Hindlimb muscle (tissue), 1 donor: ENCODE measurements around the gene BCAS1. TPM values are rescaled to one million over a fixed set of nuclear protein-coding genes. Genes with fewer than 3 reads are reported as not detected.
"Not testable (repeated sequence)": the region's sequence is repeated elsewhere in the genome, so short reads cannot be mapped to it uniquely, and the experiment has no call there.

Experiments
- DNase-seq: peaks from one replicate; pipeline ENCODE4 v3.0.0-alpha.2; 2013
- polyA plus RNA-seq: library from polyadenylated mRNA; unstranded; fragments of 120-200 nt; gene quantifications from one replicate; pipeline ENCODE4 v1.2.1, GENCODE V29; 2013; ENCODE audit not compliant: insufficient read length

BCAS1 gene
- polyA plus RNA-seq, 1 donor = 8.2 TPM

DNA sequence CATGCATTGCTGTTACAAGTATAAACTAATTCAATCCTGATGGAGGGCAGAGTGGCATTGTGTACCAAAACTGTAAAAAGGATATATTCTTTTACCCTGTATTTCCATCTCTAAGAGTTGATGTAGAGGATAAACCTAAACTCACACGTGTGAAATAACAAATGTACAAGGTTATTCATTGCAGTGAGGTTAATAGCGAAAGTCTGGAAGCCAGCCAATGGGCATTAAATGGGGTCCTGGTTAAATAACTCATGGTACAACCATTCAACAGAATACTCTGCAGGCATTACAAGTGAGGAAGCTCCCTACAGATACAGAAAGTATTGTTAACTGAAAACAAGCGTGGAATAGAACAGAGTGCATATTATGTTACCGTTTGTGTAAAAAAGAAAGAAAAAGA lies 56.9 kb downstream of the BCAS1 start:
- no peak for DNase-seq

DNA sequence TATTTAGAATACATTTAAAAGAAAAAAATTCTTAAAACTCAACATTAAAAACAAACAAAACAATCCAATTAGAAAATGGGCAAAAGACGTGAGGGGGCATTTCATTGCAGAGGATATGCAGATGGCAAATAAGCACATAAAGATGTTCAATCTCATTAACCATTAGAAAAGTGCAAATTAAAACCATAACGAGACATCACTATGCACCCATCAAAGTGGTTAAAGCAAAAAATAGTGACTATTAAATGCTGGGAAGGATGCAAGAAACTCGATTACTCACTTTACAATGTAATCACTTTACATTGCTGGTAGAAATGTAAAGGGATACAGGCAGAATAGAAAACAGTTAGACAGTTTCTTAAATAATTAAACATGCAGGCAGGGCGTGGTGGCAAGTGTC lies 59.0 kb downstream of the BCAS1 start:
- DNase-seq = no peak

DNA sequence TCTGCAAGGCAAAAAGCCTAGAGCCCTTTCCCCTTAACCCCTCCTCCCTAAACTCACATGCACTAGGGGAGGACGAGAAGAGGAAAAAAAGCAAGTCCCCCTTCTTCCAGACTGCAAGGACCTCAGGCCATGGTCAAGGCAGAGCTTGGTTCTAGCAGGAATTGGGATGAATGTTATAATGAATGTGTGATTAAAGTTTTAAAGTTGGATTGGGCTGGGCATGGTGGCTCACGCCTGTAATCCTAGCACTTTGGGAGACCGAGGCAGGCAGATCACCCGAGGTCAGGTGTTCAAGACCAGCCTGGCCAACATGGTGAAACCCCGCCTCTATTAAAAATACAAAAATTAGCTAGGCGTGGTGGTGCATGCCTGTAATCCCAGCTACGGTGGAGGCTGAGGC lies 64.2 kb downstream of the BCAS1 start:
- not testable (repeated sequence) for DNase-seq

DNA sequence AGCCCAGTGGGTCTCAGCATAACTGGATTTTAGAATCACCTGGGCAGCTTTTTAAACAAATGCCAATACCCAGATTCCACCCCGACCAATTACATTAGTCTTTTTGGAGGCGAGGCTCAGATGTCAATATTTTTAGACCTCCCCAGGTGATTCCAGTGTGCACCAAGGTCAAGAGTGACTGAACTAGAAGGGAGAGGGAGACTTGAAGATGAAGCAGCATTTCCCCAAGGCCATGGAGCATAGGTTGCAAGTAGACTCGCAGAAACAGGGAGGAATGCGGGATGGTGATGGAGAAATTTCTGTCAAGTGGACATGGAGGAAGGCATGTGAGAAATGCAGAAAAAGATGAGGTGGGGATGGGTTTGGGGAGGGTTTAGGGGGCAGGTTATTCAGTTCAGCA lies 64.9 kb downstream of the BCAS1 start:
- no peak for DNase-seq

DNA sequence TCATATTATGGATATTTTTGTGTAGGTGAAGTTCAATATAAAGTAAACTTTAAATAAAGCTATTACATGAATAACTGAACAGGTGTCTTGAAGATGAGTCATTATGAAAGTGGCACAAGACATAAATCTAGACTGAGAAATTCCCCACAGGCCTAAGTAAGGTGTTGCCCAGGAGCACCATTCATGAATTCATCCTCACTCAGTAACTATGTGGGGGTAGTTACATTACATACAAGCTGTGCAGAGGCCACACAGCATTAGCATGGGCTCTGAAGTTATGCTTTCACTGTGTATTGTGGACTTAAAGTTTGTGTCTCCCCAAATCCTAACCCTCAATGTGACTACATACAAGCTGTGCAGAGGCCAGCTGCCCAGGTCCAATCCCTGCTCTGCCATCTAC lies 65.9 kb downstream of the BCAS1 start:
- DNase-seq = no peak

DNA sequence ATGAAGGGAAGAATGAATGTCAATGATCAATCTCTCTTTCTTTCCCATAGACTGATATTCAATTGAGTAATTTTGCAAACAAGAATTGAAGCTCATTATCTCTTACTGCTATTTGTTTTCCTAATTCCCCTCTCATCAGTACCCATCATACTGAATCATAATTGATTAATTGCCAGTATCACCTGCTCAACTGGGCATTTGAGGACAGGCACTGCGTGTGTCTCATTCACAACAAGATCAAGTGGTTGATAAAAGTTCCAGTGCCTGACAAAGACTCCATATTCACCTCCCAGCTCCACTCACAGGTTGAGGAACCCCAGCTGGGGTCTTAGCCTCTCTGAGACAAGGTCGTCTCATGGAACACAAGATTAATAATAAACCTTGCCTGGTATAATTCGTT lies 67.7 kb downstream of the BCAS1 start:
- no peak for DNase-seq

DNA sequence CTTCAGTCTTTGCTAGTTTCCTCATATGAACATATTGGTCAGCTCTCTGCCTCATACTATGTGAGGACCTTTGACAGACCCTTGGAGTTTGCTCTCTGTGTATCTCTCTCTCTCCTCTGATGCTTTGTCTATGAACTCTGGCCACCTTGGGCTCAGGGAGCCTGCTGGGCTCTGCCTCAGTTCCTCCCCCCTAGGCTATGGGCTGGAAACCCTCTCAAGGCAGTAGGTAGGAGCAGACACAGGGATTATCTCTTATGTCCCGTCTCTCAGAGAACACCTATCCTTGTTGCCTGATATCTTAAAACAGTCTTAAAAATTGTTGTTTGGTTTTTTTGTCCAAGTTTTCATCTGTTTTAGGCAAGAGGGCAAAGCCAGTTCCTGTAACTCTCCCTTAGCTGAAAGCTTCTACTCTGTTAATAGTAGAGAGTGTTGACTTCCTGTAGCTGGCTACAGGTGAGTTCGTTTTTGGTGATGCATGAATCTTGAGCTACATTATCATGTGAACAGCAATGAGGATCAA lies 68.3 kb downstream of the BCAS1 start:
- no peak for DNase-seq

DNA sequence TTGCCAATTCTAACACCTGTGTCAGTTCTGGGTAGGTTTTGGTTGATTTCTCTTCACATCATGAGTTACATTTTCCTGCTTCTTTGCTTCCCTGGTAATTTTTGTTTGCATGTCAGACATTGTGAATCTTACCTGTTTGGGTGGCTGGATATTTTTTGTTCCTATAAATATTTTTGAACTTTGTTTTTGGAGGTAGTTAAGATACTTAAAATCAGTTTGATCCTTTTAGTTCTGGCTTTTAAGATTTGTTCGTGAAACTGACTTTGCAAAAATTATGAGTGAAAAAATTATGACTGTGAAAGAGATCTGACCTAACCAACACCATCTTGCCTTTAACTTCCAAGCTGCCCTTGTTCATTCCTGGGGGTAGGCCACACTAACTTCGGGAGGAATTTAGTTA lies 69.5 kb downstream of the BCAS1 start:
- DNase-seq = no peak

DNA sequence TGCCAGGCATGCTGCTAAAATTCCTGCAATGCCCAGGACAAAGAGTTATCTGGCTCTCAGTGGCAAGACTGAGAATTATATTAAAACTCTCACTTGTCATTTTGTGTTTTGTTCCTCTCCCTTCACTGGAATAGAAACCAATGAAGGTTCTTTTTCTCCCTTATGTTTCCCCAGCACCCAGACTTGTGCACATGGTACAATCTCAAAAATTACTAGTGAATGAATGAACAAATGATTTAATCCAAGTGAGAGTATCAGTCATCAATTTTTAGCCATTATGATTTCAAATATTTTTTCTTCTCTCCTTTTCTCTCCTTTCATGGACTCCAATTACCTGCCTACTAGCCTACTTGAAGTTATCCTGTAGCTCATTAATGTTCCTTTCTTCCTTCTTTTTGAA lies 70.1 kb downstream of the BCAS1 start:
- no peak for DNase-seq

DNA sequence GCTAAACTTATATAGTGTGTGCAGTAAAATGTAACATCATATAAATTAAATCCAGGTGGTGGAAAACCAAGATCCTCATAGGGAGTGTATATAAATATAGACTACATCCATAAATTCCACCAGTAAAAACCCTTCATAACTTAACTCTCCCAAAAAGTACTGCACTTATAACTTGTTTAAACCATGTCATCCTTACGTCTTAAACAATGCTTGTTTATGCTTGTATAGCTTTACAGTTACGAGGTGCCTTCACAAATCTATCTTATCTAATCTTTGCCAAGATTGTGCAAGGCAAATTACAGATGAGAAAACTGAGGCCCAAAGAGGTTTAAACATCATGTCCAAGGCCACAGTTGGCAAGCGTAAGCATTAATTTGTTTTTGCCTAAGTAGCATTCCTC lies 71.3 kb downstream of the BCAS1 start:
- no peak for DNase-seq

DNA sequence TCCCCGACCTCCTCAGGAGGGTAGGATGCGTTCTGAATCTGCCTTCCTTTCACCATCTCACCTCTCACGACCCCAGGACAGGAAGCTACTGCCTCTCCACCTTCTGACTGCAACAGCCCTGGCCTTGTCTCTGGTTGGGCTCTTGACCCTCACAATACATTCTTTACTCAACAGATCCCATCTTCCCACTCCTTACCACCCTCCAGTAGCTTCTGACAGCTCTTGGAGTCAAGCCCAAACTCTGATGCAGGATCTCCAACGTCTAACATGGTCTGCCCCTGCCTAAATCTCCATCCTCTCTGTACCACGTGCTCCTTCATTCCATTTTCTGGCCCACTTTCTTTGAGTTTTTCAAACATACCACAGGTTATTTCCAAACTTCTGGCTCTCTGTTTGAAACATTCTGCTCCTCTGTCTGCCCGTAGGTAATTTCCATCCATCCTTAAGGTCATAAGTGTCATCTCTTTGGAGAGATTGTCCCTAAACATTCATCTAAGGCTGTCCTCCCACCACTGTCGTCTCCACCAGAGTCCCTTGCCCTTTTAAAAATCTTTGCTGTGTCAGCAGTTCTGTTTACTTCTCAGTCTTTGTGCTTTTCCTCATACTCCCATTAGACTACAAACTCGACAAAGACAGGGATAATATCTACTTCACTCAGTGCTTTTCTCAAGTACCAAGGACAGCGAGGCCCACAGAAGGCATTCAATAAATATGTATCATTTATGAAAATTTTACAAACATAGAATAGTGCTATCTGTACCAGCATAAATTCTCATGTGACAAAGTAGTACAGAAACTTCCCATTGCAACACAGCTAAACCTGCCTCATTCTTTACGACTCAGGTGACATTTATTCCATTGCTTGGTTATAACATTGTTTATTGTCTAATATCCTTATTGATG lies 73.6 kb downstream of the BCAS1 start:
- no peak for DNase-seq

DNA sequence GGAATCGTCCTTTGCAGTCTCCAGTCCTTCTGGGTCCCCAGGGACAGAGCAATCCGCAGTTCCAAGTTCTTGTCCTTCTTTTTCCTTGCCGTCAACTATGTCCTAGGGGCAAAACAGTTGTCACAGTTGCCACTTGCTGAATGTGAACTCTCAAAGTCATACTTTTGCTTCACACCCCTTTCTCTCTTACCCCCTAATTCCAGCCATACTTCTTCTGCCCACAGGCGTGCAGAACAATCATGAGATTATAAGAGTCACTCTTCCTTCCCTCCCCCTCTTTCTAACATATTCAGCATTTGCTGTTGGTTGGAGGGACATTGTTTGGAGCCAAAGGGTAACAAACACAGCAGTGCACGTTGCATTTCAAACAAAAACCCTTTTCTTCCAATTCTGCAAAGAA lies 74.4 kb downstream of the BCAS1 start:
- no peak for DNase-seq

DNA sequence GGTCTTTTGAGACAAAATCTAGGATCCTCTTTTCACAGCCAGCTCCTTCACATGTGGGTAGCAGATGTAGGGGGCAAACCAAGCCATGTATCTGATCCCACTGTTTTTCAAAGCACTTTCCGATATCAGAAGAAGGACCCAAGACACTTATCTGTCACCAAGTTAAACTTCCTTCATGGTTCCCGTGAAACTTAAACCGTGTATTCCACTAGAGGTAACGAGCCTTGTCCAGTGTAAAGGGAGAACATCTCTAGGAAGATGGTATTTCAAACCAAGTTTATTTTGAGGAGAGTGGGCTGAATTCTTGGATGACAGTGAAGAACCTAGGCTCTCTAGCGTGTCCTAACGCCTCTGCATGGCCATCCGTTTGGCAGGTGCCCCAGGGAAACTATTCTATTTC lies 76.3 kb downstream of the BCAS1 start:
- DNase-seq = no peak

DNA sequence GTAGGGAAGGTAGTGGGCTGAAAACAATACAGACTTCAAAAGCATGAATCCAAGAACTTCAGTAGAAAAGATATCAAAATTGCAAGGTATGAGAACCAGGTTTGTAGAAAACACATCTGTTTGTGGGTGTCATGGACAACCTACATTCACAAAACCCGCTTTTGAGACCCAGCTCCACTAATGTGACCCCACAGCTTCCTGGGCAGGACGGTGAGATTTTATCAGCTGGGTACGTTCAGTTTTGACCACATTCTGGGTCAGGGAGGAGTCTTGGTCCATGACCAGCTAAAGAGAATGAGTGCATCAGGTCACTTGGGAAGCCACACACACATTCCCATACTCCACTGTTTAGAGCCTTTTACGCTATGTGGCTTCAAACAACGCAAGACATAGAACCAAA lies 77.1 kb downstream of the BCAS1 start:
- no peak for DNase-seq

DNA sequence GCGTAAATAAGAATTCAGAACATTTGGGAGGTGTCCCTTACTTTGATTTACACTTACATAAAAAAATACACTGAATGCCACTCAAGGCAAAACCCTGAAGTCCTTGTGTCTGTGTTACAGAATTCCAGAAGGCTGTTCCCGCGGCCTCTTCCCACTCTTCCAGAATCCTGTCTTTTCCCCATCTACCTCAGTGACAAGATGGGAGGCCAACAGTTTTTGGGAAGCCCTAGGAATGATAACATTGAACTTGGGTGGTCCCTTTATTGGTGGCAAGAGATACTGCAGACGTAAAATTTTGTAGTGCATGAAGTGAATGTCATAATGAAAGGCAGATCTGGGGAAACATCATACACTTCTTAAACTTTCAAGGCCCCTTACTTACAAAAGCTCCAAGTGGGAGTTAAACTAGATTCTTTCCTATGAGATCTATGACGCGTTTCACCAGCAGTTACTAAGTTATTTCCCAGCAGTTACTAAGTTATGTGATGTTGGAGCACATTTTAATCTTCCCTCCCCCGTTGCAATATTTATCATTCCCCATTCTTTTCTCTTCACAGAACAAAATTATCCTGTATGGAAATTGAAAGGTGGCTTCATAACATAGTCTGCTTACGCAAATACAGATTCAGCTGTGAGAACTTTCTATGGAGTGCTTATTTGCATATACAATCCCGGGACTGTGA lies 79.5 kb downstream of the BCAS1 start:
- DNase-seq = no peak

DNA sequence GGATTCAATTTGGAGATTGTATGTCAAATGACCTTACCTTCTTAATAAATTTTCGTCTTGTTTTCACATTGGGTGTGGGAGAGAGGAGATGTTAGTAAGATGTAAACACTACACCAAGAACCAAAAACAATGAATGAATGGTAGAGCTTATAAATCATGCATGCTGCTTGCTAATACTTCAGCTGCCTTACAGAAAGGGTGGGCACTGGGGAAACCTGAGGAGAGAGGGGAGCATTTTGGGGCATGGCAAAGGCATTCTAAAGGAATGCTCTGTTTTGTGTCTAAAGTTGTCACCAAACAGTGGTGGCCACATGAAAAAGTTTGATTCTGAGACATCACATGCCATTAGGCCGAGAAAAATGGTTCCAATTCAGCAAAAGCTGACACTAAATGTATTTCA lies 80.4 kb downstream of the BCAS1 start:
- DNase-seq = no peak

DNA sequence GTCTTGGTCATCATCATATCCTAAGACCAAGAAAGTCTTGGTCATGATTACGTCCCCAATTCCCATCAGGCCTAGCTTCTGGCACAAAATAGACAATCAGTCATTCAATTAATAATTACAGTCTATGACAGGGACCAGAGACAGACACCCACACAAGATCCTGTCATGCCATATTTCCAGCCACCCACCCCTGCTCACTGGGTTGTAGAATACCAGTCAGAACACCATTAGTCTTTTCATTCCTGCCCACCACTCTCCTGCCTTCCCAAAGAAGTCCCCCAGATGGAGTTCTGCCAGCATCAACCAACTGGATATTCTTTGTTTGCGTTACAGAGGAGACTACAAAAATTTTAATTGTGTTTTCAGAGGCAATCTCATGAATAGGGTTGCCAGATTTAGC lies 81.0 kb downstream of the BCAS1 start:
- no peak for DNase-seq

DNA sequence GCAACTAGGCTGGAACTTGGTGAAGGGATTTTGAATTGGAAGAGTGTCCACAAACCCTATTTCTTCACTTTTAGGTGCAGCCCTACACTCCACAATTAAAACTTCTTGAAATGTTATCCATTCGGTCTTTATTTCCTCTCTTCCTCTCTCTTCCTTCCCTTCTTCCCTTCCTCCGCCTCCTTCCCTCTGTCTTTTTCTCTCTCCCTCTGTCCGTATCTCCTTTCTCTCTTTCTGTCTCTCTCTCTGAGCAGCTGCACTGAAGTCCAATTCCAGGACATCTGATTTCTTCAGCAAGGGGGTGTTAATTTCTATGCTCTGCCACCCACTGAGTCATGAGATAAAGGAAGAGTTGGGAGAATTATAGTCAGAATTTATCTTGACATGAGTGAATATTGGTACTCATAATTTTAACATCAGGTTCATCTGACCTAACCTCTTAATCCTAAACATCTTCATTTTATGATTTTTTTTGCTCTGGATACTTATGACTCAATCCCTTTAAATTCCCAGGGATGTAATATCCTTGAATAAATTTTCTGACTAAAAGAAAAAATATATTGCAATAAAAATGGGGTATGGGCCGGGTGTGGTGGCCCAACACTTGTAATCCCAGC lies 84.2 kb downstream of the BCAS1 start:
- DNase-seq = no peak

DNA sequence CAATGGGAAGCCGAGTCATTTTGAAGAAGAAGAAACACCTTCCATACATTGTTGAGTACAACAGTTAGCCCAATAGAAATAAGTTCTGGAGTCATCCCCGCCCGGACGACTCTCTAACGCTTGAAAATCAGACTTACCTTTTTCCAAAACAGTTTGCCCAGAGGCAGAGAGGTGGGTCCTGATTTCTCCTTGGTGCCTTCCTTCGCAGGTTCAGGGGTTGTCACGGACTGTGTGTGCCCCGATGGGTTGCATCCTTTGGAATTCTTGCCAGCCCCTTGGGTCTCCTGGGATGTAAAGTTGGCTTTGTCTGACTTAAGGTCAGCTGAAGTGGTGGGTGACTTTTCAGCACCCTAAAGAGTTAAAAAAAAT lies 85.3 kb downstream of the BCAS1 start:
- no peak for DNase-seq

DNA sequence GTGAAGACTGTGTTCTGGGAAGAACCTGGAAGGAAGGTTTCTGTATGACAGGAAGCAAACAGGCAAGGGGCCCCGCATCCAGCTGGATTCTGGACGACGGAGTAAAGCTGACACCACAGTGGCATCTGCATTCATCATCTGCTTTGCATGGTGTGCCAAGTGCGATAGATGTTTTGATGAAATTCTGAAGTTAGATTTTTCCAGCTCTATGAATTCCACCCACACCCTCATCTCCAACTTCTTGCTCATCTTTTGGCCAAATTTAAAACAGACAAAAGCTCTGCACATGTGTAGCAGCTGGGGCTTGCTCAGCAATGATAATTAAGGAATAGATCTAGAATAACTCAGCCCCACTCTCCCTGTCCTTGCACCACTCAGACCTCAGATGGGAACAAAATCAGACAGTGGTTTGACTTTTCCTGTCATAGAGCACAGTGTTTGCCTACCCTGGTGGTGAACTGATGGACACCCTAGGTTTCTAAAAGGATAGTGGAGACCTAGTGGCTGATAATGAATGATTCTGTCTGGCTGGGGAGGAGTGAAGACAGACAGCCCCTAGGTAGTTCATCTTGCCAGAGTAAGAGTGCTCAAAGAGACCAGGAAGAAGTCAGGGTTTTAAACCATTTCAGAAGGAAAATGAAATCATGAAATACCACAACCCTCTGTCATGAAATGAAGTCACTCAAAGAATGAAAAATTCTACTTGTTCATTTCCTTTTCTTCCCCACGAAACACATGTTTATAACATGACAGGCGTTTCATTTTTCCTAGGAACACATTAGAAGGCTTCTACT lies 85.8 kb downstream of the BCAS1 start:
- no peak for DNase-seq

DNA sequence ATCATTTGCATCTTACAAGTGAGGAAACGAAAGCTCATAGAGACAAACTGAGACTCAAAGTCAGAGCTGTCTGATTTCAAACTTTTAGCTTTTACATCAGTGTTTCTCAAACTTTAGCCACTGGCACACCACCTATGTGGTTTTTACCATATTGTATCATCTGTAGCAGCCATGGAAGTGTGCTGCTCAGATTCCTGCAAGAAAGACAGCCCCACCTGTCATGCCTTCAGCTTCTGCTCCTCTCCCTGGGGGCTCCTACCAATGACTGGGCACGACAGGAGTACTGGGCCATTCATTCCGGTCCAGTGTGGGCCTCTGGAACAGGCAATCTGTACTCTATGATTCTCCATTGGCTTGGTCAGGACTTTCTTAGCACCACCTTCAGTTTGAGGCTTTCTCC lies 87.0 kb downstream of the BCAS1 start:
- no peak for DNase-seq

DNA sequence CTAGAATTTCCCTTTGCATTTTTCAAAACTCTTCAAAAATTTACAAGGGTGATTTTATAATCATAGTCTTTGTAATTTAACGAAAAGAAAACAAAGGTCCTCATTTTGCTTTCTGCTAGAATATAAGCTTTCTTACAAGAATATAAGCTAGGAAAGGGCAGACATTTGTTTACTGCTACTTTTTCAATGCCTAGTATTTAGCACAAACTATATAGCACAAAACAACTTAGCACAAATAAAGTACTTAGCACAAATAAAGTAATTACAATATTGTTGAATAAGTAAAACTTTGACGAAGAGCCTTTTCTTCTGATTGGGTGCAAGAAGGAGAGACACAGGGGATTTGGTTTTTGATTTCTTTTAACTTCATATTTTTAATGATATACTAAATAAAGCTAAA lies 87.8 kb downstream of the BCAS1 start:
- DNase-seq = no peak
